B cell (primary cell): ENCODE results near the gene ZC3H12C. TPM values are rescaled to one million over a fixed set of nuclear protein-coding genes. Genes with fewer than 3 reads are reported as not detected.
"Not testable (repeated sequence)": the region's sequence is repeated elsewhere in the genome, so short reads cannot be mapped to it uniquely, and the experiment has no call there.

Source experiments
- ATAC-seq: fragments of 200-7000 bp; cut with Tn5 transposase; one replicate; pipeline ENCODE4 v1.10.0; 2021; ENCODE audit warnings: low read depth, mild to moderate bottlenecking, moderate number of reproducible peaks, moderate library complexity
- CTCF ChIA-PET: fragments of 350-600 bp; sonication (Branson Sonifier 250); formaldehyde crosslinking; loops from one replicate; lab custom pipeline; 2021; ENCODE audit warnings: antibody characterized with exemption, inconsistent platforms; lab: Charles Lee
- POLR2A ChIA-PET: fragments of 350-600 bp; sonication (Branson Sonifier 250); formaldehyde crosslinking; loops from one replicate; lab custom pipeline; 2021; ENCODE audit warnings: antibody characterized with exemption; lab: Charles Lee
- DNase-seq: peaks from one replicate; pipeline ENCODE4 v3.0.0; 2013
- H2AFZ ChIP-seq: 2 replicates; pipeline ENCODE4 v1.6.1; 2012; ENCODE audit warnings: mild to moderate bottlenecking, low read depth, low read length; ENCODE audit not compliant: insufficient read depth, poor library complexity, severe bottlenecking
- H3K27ac ChIP-seq, 2 donors: 1 replicate in 1 of 2; 2 replicates in 1 of 2; pipeline ENCODE4 v1.5.1; 2012 to 2013; ENCODE audit warnings: low read length in 2 of 2, mild to moderate bottlenecking in 2 of 2, moderate library complexity in 1 of 2
- H3K27me3 ChIP-seq, 4 experiments: fragments of 200-600 bp in 1 of 4; sonication (generic) in 1 of 4; replicated peaks in 1 of 4; 1 replicate in 2 of 4; 2 replicates in 2 of 4; pipeline versions ENCODE4 v1.6.1 to v1.7.0; 2013 to 2016; ENCODE audit warnings: low read length in 3 of 4, mild to moderate bottlenecking in 2 of 4, mixed read lengths in 1 of 4, moderate library complexity in 1 of 4; ENCODE audit not compliant: insufficient read depth in 4 of 4, control insufficient read depth in 3 of 4; ENCODE audit errors: control extremely low read depth in 1 of 4
- H3K36me3 ChIP-seq, 2 experiments: replicated peaks in 1 of 2; 1 replicate in 1 of 2; 2 replicates in 1 of 2; pipeline versions ENCODE4 v1.6.1 to v1.7.1; 2013; ENCODE audit warnings: low read length in 1 of 2; ENCODE audit not compliant: insufficient read depth in 2 of 2, control insufficient read depth in 1 of 2; ENCODE audit errors: control extremely low read depth in 1 of 2, extremely low read depth in 1 of 2
- H3K4me1 ChIP-seq, 2 donors: fragments of 200-600 bp in 1 of 2; sonication (generic) in 1 of 2; 1 replicate in 1 of 2; 2 replicates in 1 of 2; pipeline versions ENCODE4 v1.5.1 to v1.6.1; 2013 to 2017; ENCODE audit warnings: low read length in 2 of 2; ENCODE audit not compliant: control insufficient read depth in 2 of 2, insufficient read depth in 2 of 2
- H3K4me2 ChIP-seq: replicated peaks from 2 replicates; pipeline ENCODE3; 2012; ENCODE audit warnings: mild to moderate bottlenecking, low read depth, low read length; ENCODE audit not compliant: poor library complexity, severe bottlenecking
- H3K4me3 ChIP-seq, 5 experiments: fragments of 200-600 bp in 1 of 5; sonication (generic) in 1 of 5; 1 replicate in 3 of 5; 2 replicates in 2 of 5; pipeline versions ENCODE4 v1.5.1 to v1.7.0; 2011 to 2016; ENCODE audit warnings: low read length in 4 of 5, mild to moderate bottlenecking in 4 of 5, low read depth in 2 of 5, control low read depth in 1 of 5, moderate library complexity in 1 of 5; ENCODE audit not compliant: insufficient read depth in 1 of 5; ENCODE audit errors: control extremely low read depth in 1 of 5, extremely low read depth in 1 of 5
- H3K79me2 ChIP-seq: fragments of 200-600 bp; sonication (generic); one replicate; pipeline ENCODE4 v1.6.0; 2016; ENCODE audit warnings: low read length; ENCODE audit not compliant: control insufficient read depth, insufficient read depth
- H3K9ac ChIP-seq: fragments of 200-600 bp; sonication (generic); 2 replicates; pipeline ENCODE4 v1.6.1; 2017; ENCODE audit warnings: mild to moderate bottlenecking, low read length, moderate library complexity
- H3K9me3 ChIP-seq, 3 donors: one replicate each; pipeline versions ENCODE4 v1.6.1 to v1.7.1; 2013; ENCODE audit warnings: low read length in 2 of 3; ENCODE audit not compliant: control insufficient read depth in 2 of 3, insufficient read depth in 1 of 3; ENCODE audit errors: control extremely low read depth in 1 of 3
- H4K20me1 ChIP-seq: 2 replicates; pipeline ENCODE4 v1.6.0; 2012; ENCODE audit warnings: mild to moderate bottlenecking, low read length; ENCODE audit not compliant: insufficient read depth, control insufficient read depth, poor library complexity, severe bottlenecking
- H3K27ac Mint-ChIP-seq: one replicate; pipeline ENCODE4 v1.8.0; 2021; ENCODE audit warnings: mixed read lengths
- H3K27me3 Mint-ChIP-seq: one replicate; pipeline ENCODE4 v1.8.0; 2021; ENCODE audit warnings: mixed read lengths
- H3K4me1 Mint-ChIP-seq: one replicate; pipeline ENCODE4 v1.8.0; 2021; ENCODE audit warnings: mixed read lengths
- H3K4me3 Mint-ChIP-seq: one replicate; pipeline ENCODE4 v1.8.0; 2021; ENCODE audit warnings: mixed read lengths
- H3K9me3 Mint-ChIP-seq: one replicate; pipeline ENCODE4 v1.8.0; 2022; ENCODE audit warnings: mixed read lengths; ENCODE audit not compliant: insufficient read depth
- EZH2 ChIP-seq: IDR thresholded peaks from 2 replicates; pipeline ENCODE4 v1.6.1; 2012; ENCODE audit warnings: borderline replicate concordance, low read depth, mild to moderate bottlenecking, moderate library complexity, low read length; ENCODE audit not compliant: insufficient read depth, poor library complexity, severe bottlenecking
- WGBS: methylation state at CpG from one replicate; pipeline ENCODE4 v1.1.5; 2013; ENCODE audit warnings: missing lambda C conversion rate; ENCODE audit not compliant: insufficient coverage; 5-methylcytosine and 5-hydroxymethylcytosine counted together
- intact Hi-C: fragments of 100-400 bp; cut with micrococcal nuclease; formaldehyde crosslinking; loops from one replicate; pipeline ENCODE4 v1.10.0; 2022
- polyA plus RNA-seq: library from polyadenylated mRNA; depleted of rRNA; stranded (reverse); fragments of >200 nt; gene quantifications from 2 replicates; pipeline ENCODE4 v1.2.3, GENCODE V29; 2012
- total RNA-seq, 2 donors: library from RNA; stranded (reverse); fragments of 120-200 nt in 1 of 2; gene quantifications; 1 replicate in 1 of 2; 2 replicates in 1 of 2; pipeline versions ENCODE4 v1.2.3 to v1.2.4, GENCODE V29; 2013 to 2022
- TF ChIP-seq, protein P1 (sequence below): fragments of 200-600 bp; IDR thresholded peaks from one replicate; pipeline ENCODE4 v1.8.0; 2022; ENCODE audit warnings: antibody characterized with exemption, mild to moderate bottlenecking

The ZC3H12C gene
- total and polyA plus RNA-seq, 2 donors (not counting 1 experiment from before 2014, with no cell fraction given), result 0.01 to 0.10 TPM

DNA sequence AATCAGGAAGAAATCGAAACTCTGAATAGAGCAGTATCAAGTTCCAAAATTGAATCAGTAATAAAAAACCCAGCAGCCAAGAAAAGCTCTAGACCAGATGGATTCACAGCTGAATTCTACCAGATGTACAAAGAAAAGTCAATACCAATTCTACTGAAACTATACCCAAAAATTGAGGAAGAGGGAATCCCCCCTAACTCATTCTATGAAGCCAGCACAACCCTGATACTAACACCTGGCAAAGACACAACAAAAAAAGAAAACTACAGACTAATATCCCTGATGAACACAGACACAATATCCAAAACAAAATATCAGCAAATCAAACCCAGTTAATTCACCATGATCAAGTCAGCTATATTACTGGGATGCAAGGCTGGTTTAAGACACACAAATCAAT lies 97.7 kb downstream of the ZC3H12C start:
- CTCF ChIA-PET, result interaction anchor here (0.6 kb wide), 1 partner anchor 167 kb away, joined by 4 read pairs; no protein-coding TSS in a partner anchor
- intact Hi-C loops, result no loop called here
- DNase-seq, result no peak

DNA sequence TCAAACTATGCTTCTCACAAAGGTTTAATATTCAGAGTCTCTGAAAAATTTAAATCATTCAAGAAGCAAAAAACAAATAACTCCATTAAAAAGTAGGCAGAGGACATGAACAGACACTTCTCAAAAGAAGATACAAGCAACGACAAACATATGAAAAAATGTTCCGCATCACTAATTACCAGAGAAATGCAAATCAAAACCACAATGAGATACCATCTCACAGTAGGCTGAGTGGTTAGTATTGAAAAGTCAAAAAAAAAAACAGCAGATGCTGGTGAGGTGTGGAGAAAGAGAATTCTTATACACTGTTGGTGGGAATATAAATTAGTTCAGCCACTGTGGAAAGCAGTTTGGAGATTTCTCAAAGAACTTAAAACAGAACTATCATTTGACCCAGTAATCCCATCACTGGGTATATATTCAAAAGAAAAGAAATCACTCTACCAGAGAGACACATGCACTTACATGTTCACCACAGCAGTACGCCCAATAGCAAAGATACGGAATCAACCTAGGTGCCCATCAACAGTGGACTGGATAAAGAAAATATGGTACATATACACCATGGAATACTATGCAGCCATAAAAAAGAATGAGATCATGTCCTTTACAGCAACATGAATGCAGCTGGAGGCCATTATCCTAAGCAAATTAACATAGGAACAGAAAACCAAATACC lies 99.6 kb downstream of the ZC3H12C start:
- peak; percentile 49 for DNase-seq
- Mint-ChIP-seq H3K9me3 (peaks cover 14% of the 10 kb centered on the region), H3K27ac (peak overlapping the region; percentile 16), H3K27me3 (peaks cover 57% of the 10 kb centered on the region)
- H3K4me1 ChIP-seq, intact Hi-C loops, H3K4me3 ChIP-seq, H3K79me2 ChIP-seq, H2AFZ ChIP-seq, H3K36me3 ChIP-seq, H3K4me1 Mint-ChIP-seq, H3K9ac ChIP-seq, H3K27ac ChIP-seq, H3K4me2 ChIP-seq, POLR2A ChIA-PET, H3K4me3 Mint-ChIP-seq, H4K20me1 ChIP-seq: not testable (repeated sequence)
- Histone ChIP-seq H3K27me3 (peaks cover 0 to 24% (median 10%) of the 10 kb centered on the region in 4 experiments), H3K9me3 (peaks cover 5 to 11% (median 5%) of the 10 kb centered on the region in 3 donors)
- CTCF ChIA-PET, result interaction anchor here (1.0 to 1.3 kb wide), 3 partner anchors 9 to 240 kb away, joined by 3 to 4 read pairs (median 4); no protein-coding TSS in a partner anchor
- no CpG with 5 or more reads among the region's 4 CpGs for WGBS
- peak; percentile 68 for ATAC-seq

More for the DNA sequence above, 97.7 kb downstream of the ZC3H12C start:
- H3K4me3 Mint-ChIP-seq, result no peak overlapping the region
- H3K9me3 Mint-ChIP-seq, result peaks cover 14% of the 10 kb centered on the region
- no peak for ATAC-seq
- H3K27me3 ChIP-seq, result peaks cover 0 to 27% (median 11%) of the 10 kb centered on the region in 4 experiments
- H2AFZ ChIP-seq, result no peak overlapping the region
- no peak for TF ChIP-seq EZH2
- TF ChIP-seq, protein P1, sequence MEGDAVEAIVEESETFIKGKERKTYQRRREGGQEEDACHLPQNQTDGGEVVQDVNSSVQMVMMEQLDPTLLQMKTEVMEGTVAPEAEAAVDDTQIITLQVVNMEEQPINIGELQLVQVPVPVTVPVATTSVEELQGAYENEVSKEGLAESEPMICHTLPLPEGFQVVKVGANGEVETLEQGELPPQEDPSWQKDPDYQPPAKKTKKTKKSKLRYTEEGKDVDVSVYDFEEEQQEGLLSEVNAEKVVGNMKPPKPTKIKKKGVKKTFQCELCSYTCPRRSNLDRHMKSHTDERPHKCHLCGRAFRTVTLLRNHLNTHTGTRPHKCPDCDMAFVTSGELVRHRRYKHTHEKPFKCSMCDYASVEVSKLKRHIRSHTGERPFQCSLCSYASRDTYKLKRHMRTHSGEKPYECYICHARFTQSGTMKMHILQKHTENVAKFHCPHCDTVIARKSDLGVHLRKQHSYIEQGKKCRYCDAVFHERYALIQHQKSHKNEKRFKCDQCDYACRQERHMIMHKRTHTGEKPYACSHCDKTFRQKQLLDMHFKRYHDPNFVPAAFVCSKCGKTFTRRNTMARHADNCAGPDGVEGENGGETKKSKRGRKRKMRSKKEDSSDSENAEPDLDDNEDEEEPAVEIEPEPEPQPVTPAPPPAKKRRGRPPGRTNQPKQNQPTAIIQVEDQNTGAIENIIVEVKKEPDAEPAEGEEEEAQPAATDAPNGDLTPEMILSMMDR, result no peak
- no peak overlapping the region for H3K9ac ChIP-seq
- H3K4me3 ChIP-seq, result no peak overlapping the region
- no peaks in the 10 kb centered on the region for H3K36me3 ChIP-seq
- no peak overlapping the region for H3K27ac ChIP-seq
- H3K9me3 ChIP-seq, result peaks cover 5 to 11% (median 5%) of the 10 kb centered on the region in 3 donors
- peaks cover 5 to 9% of the 10 kb centered on the region in 2 donors for H3K4me1 ChIP-seq
- peaks cover 53% of the 10 kb centered on the region for H3K27me3 Mint-ChIP-seq
- H3K4me1 Mint-ChIP-seq, result peaks cover 10% of the 10 kb centered on the region
- H4K20me1 ChIP-seq, result no peaks in the 10 kb centered on the region
- WGBS, result no CpG with 5 or more reads among the region's 1 CpG
- H3K79me2 ChIP-seq, result no peaks in the 10 kb centered on the region
- POLR2A ChIA-PET, result no interaction called here
- no peak overlapping the region for H3K4me2 ChIP-seq
- no peak overlapping the region for H3K27ac Mint-ChIP-seq

DNA sequence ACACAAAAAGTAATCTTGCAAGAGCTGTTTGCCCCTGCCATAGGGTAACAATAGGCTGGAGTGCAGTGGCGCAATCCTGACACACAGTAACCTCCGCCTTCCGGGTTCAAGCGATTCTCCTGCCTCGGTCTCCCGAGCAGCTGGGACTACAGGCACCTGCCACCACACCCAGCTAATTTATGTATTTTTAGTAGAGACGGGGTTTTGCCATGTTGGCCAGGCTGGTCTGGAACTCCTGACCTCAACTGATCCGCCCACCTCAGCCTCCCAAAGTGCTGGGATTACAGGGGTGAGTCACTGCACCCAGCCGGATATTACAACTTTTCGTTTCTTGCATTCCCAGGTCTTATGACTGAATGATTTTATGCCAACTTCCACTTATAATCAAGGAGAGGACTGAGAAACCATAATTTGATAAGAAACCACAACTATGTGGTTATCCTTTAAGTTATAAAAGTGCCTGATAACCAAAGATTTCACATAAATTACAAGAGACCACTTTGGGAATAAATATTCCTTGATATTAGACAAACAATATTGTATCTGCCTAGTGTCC lies 101.1 kb downstream of the ZC3H12C start:
- CTCF ChIA-PET, result interaction anchor here (1.3 kb wide), 1 partner anchor 183 kb away, joined by 3 read pairs; no protein-coding TSS in a partner anchor
- WGBS, result 96% methylated on average over 5 of the region's 10 CpGs
- H3K4me3 Mint-ChIP-seq, intact Hi-C loops, H3K36me3 ChIP-seq, H3K4me2 ChIP-seq, DNase-seq, H2AFZ ChIP-seq, H4K20me1 ChIP-seq, H3K27ac Mint-ChIP-seq, ATAC-seq, H3K27ac ChIP-seq, H3K4me3 ChIP-seq, H3K4me1 Mint-ChIP-seq, POLR2A ChIA-PET, H3K79me2 ChIP-seq, H3K9ac ChIP-seq, H3K4me1 ChIP-seq: not testable (repeated sequence)
- peaks cover 5 to 11% (median 5%) of the 10 kb centered on the region in 3 donors for H3K9me3 ChIP-seq
- Mint-ChIP-seq H3K27me3 (peaks cover 49% of the 10 kb centered on the region), H3K9me3 (peaks cover 14% of the 10 kb centered on the region)
- H3K27me3 ChIP-seq, result peaks cover 0 to 24% (median 10%) of the 10 kb centered on the region in 4 experiments
